Erythroblast (primary cell): Measurements from ENCODE around the gene MOV10.

Experiments
- GATA1 ChIP-seq: IDR thresholded peaks from 2 replicates; pipeline ENCODE4 v1.6.1; 2011; ENCODE audit warnings: low read depth, mild to moderate bottlenecking, control low read depth, low read length, moderate library complexity
- POLR2A ChIP-seq: IDR thresholded peaks from 2 replicates; pipeline ENCODE4 v1.6.1; 2011; ENCODE audit warnings: mild to moderate bottlenecking, low read length

DNA sequence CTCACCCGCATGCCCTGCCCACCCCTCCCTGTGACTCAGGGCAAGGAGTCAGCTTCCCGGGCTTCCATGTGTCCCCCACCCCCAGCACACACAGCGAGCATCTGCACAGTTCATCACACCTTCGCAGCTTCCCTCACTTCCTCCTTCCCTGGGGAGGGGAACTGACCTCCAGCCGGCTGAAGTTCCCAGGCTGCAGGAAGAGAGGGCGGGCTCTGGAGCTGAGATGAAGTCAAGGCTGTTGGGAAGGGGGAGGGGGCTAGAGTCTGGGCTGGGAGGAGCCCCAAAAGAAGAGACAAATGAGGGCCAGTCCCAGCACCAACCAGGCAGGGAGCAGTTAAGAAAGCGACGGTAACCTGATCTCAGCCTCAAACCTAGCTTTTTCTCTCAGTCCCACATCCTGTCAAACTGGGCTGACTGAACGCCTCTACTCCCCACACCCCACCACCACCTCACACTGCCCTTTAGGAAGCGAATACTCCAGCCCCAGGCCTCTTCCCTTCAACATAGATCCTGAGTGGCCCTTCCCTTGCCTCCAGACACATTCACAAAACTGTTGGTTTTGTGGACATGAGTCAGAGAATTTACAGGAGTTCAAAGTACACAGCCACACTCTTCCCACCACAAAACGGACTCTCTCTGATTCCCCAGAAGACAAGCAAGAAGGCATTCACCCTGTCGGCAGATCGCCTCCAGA lies 30.6 kb downstream of the MOV10 start:
- no peak for TF ChIP-seq POLR2A
- no peak for TF ChIP-seq GATA1
